Endothelial cell of hepatic sinusoid (primary cell): ENCODE measurements around the gene ANGPTL1.
"Not testable (repeated sequence)": the region's sequence is repeated elsewhere in the genome, so short reads cannot be mapped to it uniquely, and the experiment has no call there.

ENCODE experiments used
- in situ Hi-C: cut with HindIII; loops from 2 replicates; pipeline ENCODE4 v1.10.0; 2017; ENCODE audit warnings: low sequenced_read_pairs

ANGPTL1 gene

GRCh38 chr1:178869119-178869697, 1.7 kb downstream of the ANGPTL1 start:
- in situ Hi-C loops: no loop called here

GRCh38 chr1:178868706-178869105, 2.2 kb downstream of the ANGPTL1 start:
- in situ Hi-C loops: no loop called here

- in situ Hi-C loops: no loop called here
Measured at GRCh38 chr1:178867670-178868069, 3.2 kb downstream of the ANGPTL1 start.

GRCh38 chr1:178864326-178864725, 6.6 kb downstream of the ANGPTL1 start:
- in situ Hi-C loops: no loop called here

GRCh38 chr1:178862864-178863263, 8.0 kb downstream of the ANGPTL1 start:
- in situ Hi-C loops: no loop called here

- in situ Hi-C loops: no loop called here
Measured at GRCh38 chr1:178862416-178862815, 8.5 kb downstream of the ANGPTL1 start.

- in situ Hi-C loops: no loop called here
Measured at GRCh38 chr1:178857126-178857525, 13.8 kb downstream of the ANGPTL1 start.

GRCh38 chr1:178849918-178850317, 21.0 kb downstream of the ANGPTL1 start:
- in situ Hi-C loops: no loop called here

GRCh38 chr1:178847919-178848318, 23.0 kb downstream of the ANGPTL1 start:
- in situ Hi-C loops: not testable (repeated sequence)

- in situ Hi-C loops: no loop called here
Measured at GRCh38 chr1:178847396-178847849, 23.5 kb downstream of the ANGPTL1 start.

GRCh38 chr1:178846306-178846705, 24.6 kb downstream of the ANGPTL1 start:
- in situ Hi-C loops: no loop called here

- in situ Hi-C loops: no loop called here
Measured at GRCh38 chr1:178844436-178844835, 26.4 kb downstream of the ANGPTL1 start.

- in situ Hi-C loops: no loop called here
Measured at GRCh38 chr1:178825167-178825566, 45.7 kb downstream of the ANGPTL1 start.

GRCh38 chr1:178821134-178821866, 49.6 kb downstream of the ANGPTL1 start:
- in situ Hi-C loops: no loop called here

- in situ Hi-C loops: no loop called here
Measured at GRCh38 chr1:178819123-178819522, 51.8 kb downstream of the ANGPTL1 start.

GRCh38 chr1:178818416-178818815, 52.5 kb downstream of the ANGPTL1 start:
- in situ Hi-C loops: no loop called here

GRCh38 chr1:178810585-178810984, 60.3 kb downstream of the ANGPTL1 start:
- in situ Hi-C loops: no loop called here

- in situ Hi-C loops: no loop called here
Measured at GRCh38 chr1:178808529-178808928, 62.3 kb downstream of the ANGPTL1 start.

- in situ Hi-C loops: no loop called here
Measured at GRCh38 chr1:178806665-178807300, 64.1 kb downstream of the ANGPTL1 start.

- in situ Hi-C loops: no loop called here
Measured at GRCh38 chr1:178802873-178803272, 68.0 kb downstream of the ANGPTL1 start.
